SU-DHL-6 (cell line): ENCODE data around the gene GSK3B.

Experiments
- H2AFZ ChIP-seq: fragments of 200-600 bp; sonication (generic); 2 replicates; pipeline ENCODE4 v1.6.1; 2014; ENCODE audit warnings: low read depth, mild to moderate bottlenecking, moderate library complexity, mixed read lengths, antibody characterized with exemption, low read length; ENCODE audit not compliant: severe bottlenecking
- H3F3A ChIP-seq: fragments of 200-600 bp; shearing (Covaris generic); 2 replicates; pipeline ENCODE4 v1.6.0; 2016; ENCODE audit warnings: antibody characterized with exemption, mild to moderate bottlenecking; ENCODE audit not compliant: insufficient read depth
- H3K27ac ChIP-seq: fragments of 200-600 bp; sonication (generic); 2 replicates; pipeline ENCODE4 v1.5.1; 2016; ENCODE audit warnings: low read depth, mild to moderate bottlenecking, low read length, moderate library complexity, mixed read lengths
- H3K27me3 ChIP-seq: fragments of 200-600 bp; sonication (generic), shearing (Covaris generic); 2 replicates; pipeline ENCODE4 v1.6.0; 2014; ENCODE audit warnings: mild to moderate bottlenecking, low read length
- H3K36me3 ChIP-seq: fragments of 200-600 bp; sonication (generic); 2 replicates; pipeline ENCODE4 v1.6.1; 2014; ENCODE audit warnings: mild to moderate bottlenecking, low read length, mixed read lengths
- H3K4me2 ChIP-seq: fragments of 300-600, 200-600 bp; shearing (Covaris generic), sonication (generic); 2 replicates; pipeline ENCODE4 v1.6.0; 2014; ENCODE audit warnings: low read length, low read depth, mild to moderate bottlenecking; ENCODE audit not compliant: poor library complexity, severe bottlenecking
- H3K4me3 ChIP-seq: fragments of 200-600 bp; sonication (generic); 2 replicates; pipeline ENCODE4 v1.5.1; 2014; ENCODE audit warnings: antibody characterized with exemption, low read length, mild to moderate bottlenecking, mixed read lengths; ENCODE audit not compliant: insufficient read depth, poor library complexity, severe bottlenecking
- H3K79me2 ChIP-seq: fragments of 200-600 bp; sonication (generic); 2 replicates; pipeline ENCODE4 v1.6.1; 2014; ENCODE audit warnings: mild to moderate bottlenecking, low read length, moderate library complexity; ENCODE audit not compliant: insufficient read depth
- H3K9ac ChIP-seq: fragments of 200-600 bp; sonication (generic); 2 replicates; pipeline ENCODE4 v1.7.0; 2014; ENCODE audit warnings: mild to moderate bottlenecking, low read length
- H3K9me2 ChIP-seq: fragments of 200-600 bp; sonication (generic); replicated peaks from 2 replicates; pipeline ENCODE4 v1.6.1; 2014; ENCODE audit warnings: low read length; ENCODE audit not compliant: insufficient read depth
- H3K9me3 ChIP-seq: fragments of 200-600 bp; sonication (generic); 2 replicates; pipeline ENCODE4 v1.6.1; 2014; ENCODE audit warnings: low read length, mixed read lengths; ENCODE audit not compliant: insufficient read depth
- H4K20me1 ChIP-seq: fragments of 200-600 bp; sonication (generic); 2 replicates; pipeline ENCODE4 v1.6.1; 2014; ENCODE audit warnings: low read depth, mild to moderate bottlenecking, antibody characterized with exemption, low read length, moderate library complexity, mixed read lengths
- CTCF ChIP-seq: fragments of 200-600 bp; sonication (generic); IDR thresholded peaks from one replicate; pipeline ENCODE4 v1.5.1; 2017; ENCODE audit warnings: antibody characterized with exemption, mild to moderate bottlenecking, low read length, moderate library complexity; ENCODE audit not compliant: insufficient read depth, poor library complexity, severe bottlenecking
- EZH2phosphoT487 ChIP-seq: fragments of 200-600 bp; sonication (generic), shearing (Covaris generic); conservative IDR thresholded peaks from 2 replicates; pipeline ENCODE4 v1.6.1; 2018; ENCODE audit warnings: mild to moderate bottlenecking, antibody characterized with exemption, low read length, moderate library complexity, mixed read lengths

GSK3B gene

GRCh38 chr3:119880966-119881365, 213.3 kb downstream of the GSK3B start:
- Histone ChIP-seq H3K4me2 (no peak overlapping the region), H3K4me3 (no peak overlapping the region)
- no peak for TF ChIP-seq CTCF
- TF ChIP-seq EZH2phosphoT487: no peak

DNA sequence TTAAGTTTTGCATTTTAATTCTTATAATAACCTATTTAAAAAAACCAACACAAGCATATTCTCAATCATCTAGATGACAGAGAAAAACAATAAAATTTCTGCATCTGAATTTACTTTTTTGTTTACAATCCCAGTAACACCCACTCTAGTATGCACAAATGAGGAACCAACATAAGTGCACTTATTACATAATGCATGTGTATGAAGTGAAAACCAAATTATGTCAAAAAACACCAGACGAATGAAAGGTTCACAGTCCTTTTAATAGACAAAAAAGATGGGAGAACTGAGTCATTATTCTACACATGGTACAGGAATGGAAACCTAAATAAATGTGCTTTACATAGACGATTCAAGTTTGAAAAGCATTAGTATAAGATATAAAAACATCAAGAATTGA, 220.6 kb downstream of the GSK3B start:
- Histone ChIP-seq H3K9ac (no peak overlapping the region), H3K79me2 (no peaks in the 10 kb centered on the region), H3K36me3 (0 out of 2 replicates have a peak, but pooled peaks cover 4% of the 10 kb centered on the region), H3K27ac (no peak overlapping the region), H3K9me2 (no peaks in the 10 kb centered on the region), H2AFZ (no peak overlapping the region), H3K27me3 (no peaks in the 10 kb centered on the region), H3F3A (no peaks in the 10 kb centered on the region), H4K20me1 (no peaks in the 10 kb centered on the region), H3K4me2 (no peak overlapping the region), H3K9me3 (no peaks in the 10 kb centered on the region), H3K4me3 (no peak overlapping the region)
- TF ChIP-seq EZH2phosphoT487 (no peak), CTCF (no peak)

More at GRCh38 chr3:119880966-119881365, 213.3 kb downstream of the GSK3B start:
- Histone ChIP-seq H3K9me3 (no peaks in the 10 kb centered on the region), H3F3A (peaks cover 3% of the 10 kb centered on the region; the same call in 1 of the 2 replicates), H2AFZ (no peak overlapping the region), H3K79me2 (no peaks in the 10 kb centered on the region), H3K27ac (no peak overlapping the region), H3K36me3 (peaks cover 20% of the 10 kb centered on the region; the same call in 1 of the 2 replicates), H3K27me3 (no peaks in the 10 kb centered on the region), H4K20me1 (no peaks in the 10 kb centered on the region), H3K9me2 (no peaks in the 10 kb centered on the region), H3K9ac (no peak overlapping the region)

GRCh38 chr3:119872773-119873172, 221.5 kb downstream of the GSK3B start:
- no peaks in the 10 kb centered on the region for H3K27me3 ChIP-seq
- no peak overlapping the region for H3K4me2 ChIP-seq
- no peaks in the 10 kb centered on the region for H3K9me3 ChIP-seq
- no peak overlapping the region for H2AFZ ChIP-seq
- H3K9me2 ChIP-seq: no peaks in the 10 kb centered on the region
- H3K9ac ChIP-seq: no peak overlapping the region
- H3F3A ChIP-seq: no peaks in the 10 kb centered on the region
- H4K20me1 ChIP-seq: no peaks in the 10 kb centered on the region
- 0 out of 2 replicates have a peak, but pooled peaks cover 4% of the 10 kb centered on the region for H3K36me3 ChIP-seq
- no peak overlapping the region for H3K4me3 ChIP-seq
- no peak overlapping the region for H3K27ac ChIP-seq
- H3K79me2 ChIP-seq: no peaks in the 10 kb centered on the region
- TF ChIP-seq CTCF (no peak), EZH2phosphoT487 (no peak)
